NCI-H1105 (cell line): ENCODE measurements around the gene RIC3.
"Not testable (repeated sequence)": the region's sequence is repeated elsewhere in the genome, so short reads cannot be mapped to it uniquely, and the experiment has no call there.

Experiments
- DNase-seq: peaks from one replicate; lab custom pipeline; 2025; lab: John Stamatoyannopoulos, UW

Gene RIC3

GRCh38 chr11:8190431-8190830, 21.6 kb upstream of the RIC3 start:
- no peak for DNase-seq

GRCh38 chr11:8186429-8186828, 17.6 kb upstream of the RIC3 start:
- no peak for DNase-seq

DNA sequence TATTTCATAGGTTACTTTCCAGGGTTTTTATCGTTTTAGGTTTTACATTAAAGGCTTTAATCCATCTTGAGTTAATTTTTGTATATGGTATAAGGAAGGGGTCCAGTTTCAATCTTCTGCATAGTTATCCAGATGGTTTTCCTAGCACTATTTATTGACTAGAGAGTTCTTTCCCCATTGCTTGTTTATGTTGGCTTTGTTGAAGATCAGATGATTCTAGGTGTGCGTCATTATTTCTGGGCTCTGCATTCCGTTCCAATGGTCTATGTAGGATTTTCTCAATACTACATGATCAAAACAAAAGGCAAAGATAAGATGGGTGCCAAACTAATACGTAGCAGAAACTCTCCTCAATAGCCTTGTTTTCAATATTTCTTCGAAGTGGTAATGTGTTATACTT, 14.3 kb upstream of the RIC3 start:
- DNase-seq: no peak

- no peak for DNase-seq
These were observed 11.6 kb upstream of the RIC3 start for GRCh38 chr11:8180469-8180868.

GRCh38 chr11:8178297-8178696, 9.5 kb upstream of the RIC3 start:
- DNase-seq: no peak

DNA sequence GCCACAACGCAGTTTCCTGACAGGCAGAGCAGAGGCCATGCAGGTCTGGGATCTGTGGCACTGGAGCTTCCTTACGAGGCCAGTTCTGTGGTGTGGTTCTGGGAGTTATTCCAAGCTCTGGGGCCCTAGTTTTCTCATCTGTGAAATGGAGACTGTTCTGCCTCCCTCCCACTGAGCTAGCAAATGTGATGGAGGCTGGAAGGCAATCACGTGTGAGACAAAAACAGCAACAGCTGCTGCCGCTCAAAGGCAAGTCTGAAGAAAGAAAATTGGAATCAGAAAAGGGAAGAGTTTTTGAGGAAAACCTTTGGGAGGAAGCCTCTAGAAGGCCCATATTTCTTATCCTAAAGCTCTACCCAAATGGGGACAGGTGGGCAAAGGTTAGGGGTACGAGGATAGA, 8.3 kb upstream of the RIC3 start:
- DNase-seq: no peak

DNA sequence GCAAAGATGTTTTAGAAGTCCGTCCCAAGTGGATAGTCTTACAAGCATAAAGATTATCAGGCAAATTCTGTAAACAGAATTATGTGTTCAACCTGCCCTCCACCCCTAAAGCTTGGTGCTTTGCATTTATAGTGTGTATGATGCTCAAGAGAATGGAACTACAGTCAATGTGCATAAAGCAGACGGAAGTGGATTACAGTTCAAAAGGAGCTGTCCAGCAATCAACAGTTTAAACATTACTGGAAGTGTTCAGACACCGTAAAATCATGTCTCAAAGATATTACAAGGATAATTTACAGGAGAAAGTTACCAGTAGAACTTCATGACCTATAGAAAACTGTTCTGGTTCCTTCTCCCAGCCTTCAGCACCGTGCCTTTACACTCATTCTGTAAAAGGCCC, 1.0 kb downstream of the RIC3 start:
- no peak for DNase-seq

DNA sequence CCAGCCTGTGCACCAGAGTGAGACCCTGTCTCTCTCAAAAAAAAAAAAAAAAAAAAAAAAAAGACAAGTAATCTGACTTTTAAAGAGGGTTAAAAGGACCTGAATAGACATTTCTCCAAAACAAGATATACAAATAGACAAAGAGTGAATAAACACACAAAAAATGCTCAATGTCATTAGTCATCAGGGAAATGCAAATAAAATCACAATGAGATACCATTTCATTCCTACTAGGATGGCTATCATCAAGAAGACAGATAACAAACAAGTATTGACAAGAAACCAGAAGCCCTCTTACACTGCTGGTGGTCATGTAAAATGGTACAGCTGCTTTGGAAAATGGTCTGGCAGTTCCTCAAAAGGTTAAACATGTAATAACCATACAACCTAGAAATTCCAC, 4.1 kb downstream of the RIC3 start:
- no peak for DNase-seq

GRCh38 chr11:8161627-8162304, 7.1 kb downstream of the RIC3 start:
- not testable (repeated sequence) for DNase-seq

- DNase-seq: no peak
These were observed 11.9 kb downstream of the RIC3 start for GRCh38 chr11:8156877-8157276.

GRCh38 chr11:8149726-8150125, 19.1 kb downstream of the RIC3 start:
- no peak for DNase-seq

DNA sequence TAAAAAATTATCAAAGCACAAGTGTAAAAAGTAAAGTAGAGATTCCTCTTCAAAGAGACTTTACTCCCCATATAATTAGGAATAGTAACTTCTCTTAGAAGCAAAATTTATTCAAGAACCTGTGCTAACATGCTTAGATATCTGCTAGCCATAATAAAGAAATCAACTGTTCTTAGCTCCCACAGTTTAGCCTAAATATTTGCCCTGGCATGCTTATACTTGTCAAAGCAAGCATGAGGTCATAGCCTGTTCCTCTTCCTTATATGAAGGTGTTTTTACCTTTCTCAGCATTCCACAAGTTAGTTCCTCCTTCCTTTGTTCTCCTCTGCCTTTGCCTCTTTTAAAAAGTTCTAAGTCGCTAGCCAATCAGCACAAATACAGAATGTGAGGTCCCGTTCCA, 30.3 kb downstream of the RIC3 start:
- no peak for DNase-seq

GRCh38 chr11:8127447-8127846, 41.4 kb downstream of the RIC3 start:
- no peak for DNase-seq

DNA sequence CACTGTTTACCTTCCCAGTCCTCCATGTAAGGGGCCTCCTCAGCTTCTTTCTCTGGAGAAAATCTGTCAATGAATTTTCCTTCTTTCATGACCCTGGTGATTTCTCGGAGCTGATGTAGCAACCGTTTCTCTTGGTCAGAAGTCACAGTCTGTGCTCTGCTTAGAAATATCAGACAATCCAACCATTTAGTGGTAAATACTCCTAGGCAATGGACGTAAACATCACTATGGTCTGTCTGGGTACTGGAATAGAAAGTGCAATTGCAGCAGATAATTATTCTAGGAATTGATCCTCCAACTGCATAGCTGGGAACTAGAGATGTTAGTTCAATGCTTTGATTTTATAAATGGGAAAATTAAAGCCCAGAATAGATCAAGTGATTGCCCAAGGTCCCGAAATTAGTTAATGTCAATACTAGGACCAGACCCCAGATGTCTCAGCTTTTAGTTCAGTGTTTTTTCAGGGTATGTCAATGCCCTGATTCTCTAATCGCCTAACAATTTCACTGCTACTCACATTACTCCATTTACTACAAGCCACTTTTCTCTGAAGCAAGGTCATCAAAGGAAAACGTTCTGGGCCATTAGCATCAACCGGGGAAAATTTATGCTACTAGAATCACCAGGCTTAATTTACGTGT, 42.1 kb downstream of the RIC3 start:
- DNase-seq: no peak

DNA sequence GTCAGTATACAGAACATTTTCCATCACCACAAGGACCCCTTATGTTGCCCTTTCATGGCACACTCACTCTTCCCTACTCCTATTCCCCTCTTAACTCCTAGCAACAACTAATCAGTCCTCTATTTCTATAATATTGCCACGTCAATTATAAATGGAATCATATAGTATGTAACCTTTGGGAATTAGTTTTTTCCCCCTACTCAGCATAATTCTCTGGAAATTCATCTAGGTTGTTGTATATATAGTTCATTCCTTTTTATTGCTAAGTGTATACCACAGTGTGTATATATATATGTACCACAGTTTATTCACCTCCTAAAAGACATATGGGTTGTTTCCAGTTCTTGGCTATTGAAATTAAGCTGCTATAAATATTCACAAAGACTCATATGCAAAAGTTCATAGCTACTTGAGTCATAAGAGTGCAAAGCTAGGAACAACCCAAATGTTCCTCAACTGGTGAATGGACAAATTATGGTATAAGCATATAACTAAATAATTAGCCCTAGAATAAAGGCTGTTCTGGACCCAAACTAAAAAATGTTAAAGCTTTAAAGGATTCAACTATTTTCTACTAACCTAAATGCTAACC, 46.6 kb downstream of the RIC3 start:
- DNase-seq: no peak

DNA sequence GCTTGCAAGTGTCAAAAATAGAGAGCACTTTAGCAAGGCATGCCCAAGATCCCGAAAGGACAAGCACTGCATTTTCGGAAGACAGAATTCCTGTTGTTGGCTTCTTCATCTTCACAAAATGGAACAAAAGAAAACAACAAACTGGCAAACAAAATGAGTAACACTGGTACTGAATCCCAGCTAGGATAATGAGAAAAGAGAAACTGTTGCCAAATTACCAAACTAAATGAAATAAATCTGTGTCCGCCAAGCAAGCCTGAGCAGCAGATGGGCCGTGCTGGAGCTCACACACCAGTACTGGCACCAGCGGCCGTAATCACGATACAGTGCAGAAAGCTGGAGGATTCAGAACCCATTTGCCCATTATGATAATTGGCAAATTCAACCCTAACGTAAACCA, 57.2 kb downstream of the RIC3 start:
- no peak for DNase-seq

DNA sequence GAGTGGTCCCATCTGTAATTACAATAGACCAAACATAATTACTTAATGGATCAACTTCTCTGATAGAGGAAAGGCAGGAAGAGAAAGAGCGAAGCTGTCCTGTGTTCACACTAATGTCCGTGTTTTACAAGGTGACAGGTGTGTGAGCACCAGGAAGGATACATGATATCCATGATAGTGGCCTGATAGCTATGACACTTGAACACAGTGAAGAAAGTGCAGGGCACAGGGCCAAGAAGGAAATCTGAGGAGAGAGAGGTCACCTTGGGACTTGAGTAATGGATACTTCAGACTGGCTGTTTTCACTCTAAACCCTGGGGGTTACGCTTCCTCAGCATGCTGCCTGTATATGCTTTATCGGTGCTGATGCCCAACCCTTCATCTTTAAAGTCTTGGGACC, 58.4 kb downstream of the RIC3 start:
- no peak for DNase-seq

- DNase-seq: no peak
These were observed 59.1 kb downstream of the RIC3 start for GRCh38 chr11:8109675-8110074.

- DNase-seq: no peak
These were observed 60.4 kb downstream of the RIC3 start for GRCh38 chr11:8108421-8108820.

GRCh38 chr11:8107642-8108041, 61.2 kb downstream of the RIC3 start:
- DNase-seq: no peak

DNA sequence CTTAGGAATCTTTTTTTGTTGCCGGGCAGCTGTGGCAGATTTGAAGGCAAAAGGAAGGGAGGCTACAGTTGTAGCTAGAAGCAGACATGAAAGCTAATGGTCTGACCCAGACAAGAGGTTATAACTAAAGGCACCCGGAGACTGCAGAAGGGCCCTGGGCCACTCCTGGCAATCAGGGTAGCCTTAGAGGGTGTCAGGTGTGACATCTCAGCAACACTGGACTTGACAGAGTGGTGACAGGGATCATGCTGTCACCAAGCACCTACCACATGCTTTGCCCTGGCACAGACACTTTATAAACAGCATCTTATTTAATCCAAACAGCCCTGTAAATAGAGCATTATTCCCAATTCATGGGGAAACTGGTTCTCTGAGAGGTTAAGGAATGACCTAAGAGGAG, 62.1 kb downstream of the RIC3 start:
- DNase-seq: no peak

DNA sequence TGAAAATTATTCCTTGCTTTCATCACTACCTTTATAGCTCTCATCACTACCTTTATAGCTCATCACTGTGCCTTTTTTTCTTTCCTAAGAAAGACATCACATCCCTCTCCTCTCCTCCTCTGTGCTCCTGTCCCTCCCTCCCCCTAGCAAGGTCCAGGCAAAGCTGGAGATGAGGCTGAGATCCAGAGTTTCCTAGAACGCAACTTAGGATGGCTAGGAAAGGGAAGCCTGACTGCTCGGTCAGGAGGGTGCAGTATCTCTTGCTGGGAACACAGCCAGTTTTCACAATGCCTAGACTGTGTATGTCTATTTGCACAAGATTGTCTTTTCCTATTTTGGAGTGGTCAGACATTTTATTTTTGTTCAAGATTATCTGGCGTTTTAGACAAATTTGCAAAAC, 63.2 kb downstream of the RIC3 start:
- no peak for DNase-seq

DNA sequence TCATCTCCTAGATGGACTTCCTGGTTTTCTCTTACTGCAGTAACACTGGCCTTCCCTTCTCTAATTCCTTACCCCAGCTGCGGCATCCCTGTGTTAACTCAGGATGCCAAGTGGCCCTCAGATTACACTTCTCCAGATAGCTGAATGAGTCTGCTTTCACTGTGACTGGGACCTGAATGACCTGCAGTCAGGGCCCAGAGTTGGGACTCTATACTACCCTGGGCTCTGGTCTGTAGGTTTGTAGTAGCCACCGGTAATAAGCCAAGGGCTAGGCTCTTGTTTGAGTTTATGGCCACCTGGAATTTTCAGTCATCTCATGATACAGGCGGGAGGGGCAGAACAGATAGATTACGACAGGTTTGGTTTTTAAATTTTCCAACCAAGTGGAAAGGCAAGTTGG, 63.7 kb downstream of the RIC3 start:
- no peak for DNase-seq

DNA sequence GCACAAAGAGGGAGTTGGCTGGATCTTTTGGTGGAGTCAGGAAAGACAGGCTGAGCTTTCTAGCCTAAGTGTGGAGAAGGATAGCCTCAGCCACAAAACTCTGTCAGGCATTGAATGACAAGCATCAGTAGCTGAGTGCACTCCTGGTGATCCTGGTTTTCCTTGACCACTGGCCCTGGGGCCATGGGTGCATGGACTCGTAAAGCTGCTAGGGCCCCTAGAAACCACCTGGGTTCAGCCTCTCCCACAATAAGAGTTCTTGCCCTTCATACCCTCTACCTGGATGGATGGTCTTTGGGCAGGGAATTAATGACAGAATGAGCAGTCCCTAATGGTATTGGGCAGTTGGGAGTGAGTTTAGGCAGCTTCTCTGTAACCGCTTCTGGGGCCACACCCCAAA, 64.9 kb downstream of the RIC3 start:
- DNase-seq: no peak
